DMS114 treated with DMSO at 0.1 percent for 48 hours (cell line): ENCODE results near the gene STARD3.
A peak's percentile ranks its signal among the peaks of the same experiment; 100 is the strongest.

Experiments used
- DNase-seq: peaks from one replicate; lab custom pipeline; 2025; ENCODE audit not compliant: unreplicated experiment; lab: John Stamatoyannopoulos, UW

STARD3 gene

DNA sequence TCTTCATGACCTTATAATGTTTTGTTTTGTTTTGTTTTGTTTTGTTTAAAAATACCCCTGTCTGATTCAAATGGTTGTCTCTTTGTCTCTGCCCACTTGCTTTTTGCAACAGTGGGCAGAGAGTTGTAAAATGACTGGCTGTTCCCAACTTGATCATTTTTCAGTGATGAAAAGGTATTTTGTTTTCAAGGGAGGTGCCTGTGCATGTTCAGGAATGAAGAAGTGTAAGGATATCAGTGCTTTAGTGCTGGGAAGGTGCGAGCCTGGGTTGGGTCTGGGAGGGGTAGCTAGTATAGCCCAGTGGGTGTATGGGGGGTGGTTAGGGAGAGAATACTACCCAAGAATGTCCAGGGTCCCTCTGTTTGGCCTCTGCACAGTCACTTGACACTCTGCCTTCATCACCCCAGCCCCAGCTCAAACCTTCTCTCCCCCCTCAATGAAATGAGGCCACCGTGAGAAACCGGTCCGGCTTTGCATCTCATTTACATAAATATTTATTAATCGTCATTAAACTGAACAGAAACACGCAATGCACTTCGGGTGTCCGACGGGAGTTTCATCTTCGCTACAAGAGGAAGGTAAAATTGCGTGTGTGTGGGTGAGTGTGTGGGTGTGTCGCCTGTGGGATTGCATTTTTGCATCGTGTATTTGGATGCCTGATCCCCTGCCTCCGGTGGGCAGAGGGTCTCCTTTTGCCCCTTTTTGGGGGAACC is 33.5 kb upstream of the STARD3 start:
- no peak for DNase-seq

GRCh38 chr17:39604911-39605491 is 31.9 kb upstream of the STARD3 start:
- no peak for DNase-seq

DNA sequence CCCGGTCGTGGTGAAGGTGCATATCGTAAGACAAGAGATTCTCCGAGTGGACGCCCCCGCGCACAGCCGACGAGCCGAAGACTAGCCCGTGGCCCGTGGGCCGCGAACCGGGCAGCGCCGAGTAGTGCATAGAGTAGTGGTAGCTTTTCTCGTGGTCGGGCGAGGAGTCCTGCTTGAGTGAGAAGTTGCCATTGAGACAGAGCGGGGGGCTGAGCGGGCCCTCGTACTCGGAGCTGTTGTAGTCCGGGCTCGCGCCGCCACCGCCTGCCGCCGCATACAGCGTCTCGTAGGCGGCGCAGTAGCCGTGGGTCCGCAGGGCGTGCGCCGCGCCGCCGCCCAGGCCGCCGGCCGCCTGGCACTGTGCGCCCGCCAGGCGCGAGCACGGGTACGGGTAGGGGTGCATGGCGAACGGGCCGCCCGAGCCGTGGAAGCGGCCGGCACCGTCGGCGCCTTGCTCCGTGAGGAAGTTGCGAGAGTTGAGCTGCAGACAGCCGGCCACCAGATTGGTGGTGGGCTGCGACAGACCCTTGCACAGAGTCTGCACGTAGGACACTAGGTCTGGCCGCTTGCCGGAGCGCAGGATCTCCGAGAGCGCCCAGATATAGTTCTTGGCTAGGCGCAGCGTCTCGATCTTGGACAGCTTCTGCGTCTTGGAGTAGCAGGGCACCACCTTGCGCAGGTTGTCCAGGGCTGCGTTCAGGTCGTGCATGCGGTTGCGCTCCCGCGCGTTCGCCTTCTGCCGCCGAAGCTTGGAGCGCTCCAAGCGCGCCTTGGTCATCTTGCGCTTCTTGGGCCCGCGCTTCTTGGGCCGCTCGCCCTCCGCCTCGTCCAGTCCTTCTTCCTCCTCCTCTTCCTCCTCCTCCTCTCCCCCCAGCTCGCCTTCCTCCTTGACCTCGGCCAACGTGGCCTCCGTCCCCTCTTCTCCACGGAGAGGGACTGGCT is 31.2 kb upstream of the STARD3 start:
- no peak for DNase-seq

- no peak for DNase-seq
Observed at GRCh38 chr17:39606434-39607056, 30.4 kb upstream of the STARD3 start.

- no peak for DNase-seq
Observed at GRCh38 chr17:39607057-39607850, 29.7 kb upstream of the STARD3 start.

DNA sequence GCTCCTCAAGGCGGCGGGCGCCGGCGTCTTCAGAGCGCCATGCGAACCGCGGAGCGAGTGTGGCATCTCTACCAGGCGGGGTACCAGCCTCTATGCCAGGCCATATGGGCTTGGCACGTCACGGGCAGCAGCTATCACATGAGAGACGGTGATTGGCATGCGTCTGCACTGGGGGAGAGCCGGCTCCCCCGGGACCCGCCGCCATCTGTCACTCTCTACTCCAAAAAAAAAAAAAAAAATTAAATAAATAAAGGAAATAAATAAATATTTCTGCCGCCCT is 29.2 kb upstream of the STARD3 start, which contains the start of gene NEUROD2:
TSS of gene NEUROD2 (minus strand) at position 70 of the 280 bp plus-strand sequence. CDS start 1,321 bp downstream, outside the sequence.
- no peak for DNase-seq

- DNase-seq, result peak; percentile 9
Observed at GRCh38 chr17:39608142-39608981, 28.6 kb upstream of the STARD3 start.

- no peak for DNase-seq
Observed at GRCh38 chr17:39609416-39610025, 27.4 kb upstream of the STARD3 start.

DNA sequence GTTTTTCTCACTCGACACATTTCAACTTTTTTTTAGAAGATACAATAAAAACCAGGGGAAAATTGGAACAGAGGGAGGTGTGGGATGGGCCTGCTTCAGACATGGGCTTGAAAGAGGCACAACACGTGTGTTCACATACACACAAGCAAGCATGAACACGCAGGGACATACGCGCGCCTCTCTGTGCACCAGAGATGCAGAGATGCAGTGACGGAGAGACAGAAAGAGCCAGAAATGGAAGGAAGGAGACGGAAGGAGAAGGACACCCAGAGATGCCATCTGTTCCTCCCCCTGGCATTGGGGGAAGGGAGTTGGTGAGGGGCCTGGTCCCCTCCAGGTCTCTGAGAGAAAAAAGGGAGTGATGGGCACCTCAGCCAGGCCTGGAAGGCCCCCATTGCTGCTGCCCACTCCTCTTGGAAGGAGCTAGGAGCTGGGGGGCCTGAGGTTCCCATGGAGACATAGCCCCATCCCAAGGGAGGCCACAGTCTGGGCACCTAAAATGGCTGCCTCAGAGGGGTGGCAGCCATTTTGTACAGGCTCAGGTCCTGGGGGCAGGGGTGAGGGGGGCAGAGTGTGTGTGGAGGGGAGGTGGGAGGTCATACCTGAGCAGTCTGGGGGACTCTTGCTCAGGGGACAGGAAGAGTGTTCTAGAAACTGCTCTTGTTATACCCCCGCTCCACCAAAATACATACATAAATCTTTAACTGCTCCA is 25.4 kb upstream of the STARD3 start:
- no peak for DNase-seq

GRCh38 chr17:39612291-39612894 is 24.6 kb upstream of the STARD3 start:
- no peak for DNase-seq

DNA sequence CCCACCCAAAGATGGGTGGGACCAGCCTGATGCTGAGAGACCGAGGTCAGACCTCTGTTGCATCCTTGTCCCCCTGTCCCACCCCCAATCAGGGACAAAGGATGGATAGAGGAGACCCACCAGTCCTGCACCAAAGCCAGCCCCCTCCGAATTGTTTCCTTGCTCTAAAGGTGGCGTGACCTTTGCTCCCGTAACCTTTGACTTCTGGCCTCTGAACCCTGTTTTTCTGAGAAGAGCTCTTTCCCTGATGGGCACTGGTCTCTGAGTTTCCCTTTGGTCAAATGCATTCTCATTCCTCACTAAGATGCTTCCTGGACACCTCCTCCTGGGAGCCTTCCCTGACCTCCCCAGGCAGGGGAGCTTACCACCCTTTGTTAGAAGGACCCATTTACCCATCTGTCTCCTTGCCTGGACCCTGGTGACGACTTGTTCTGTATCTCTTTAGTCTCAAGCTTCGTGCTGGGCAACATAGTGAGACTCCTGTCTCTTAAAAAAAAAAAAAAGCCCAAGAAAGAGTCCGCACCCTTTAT is 23.9 kb upstream of the STARD3 start:
- DNase-seq, result no peak

- no peak for DNase-seq
Observed at GRCh38 chr17:39614545-39615157, 22.3 kb upstream of the STARD3 start.

DNA sequence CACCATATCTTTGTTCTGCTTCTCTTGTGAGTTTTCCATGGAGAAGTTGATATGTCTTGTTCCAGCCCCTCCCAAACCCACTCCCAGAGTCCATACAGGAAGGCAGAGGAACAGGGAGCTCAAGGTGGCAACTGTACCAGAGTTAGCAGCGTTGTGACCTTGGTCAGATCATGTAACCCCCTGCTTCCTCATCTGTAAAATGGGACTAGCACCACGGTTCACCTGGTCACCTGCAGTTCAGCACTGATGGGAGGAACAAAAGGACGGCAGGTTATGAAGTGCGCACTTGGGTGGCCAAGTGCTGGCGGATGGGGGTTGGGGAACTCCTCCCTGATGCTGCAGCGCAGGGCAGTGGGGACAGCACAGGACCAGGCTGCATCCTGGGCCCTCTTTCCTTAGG is 21.5 kb upstream of the STARD3 start:
- no peak for DNase-seq

DNA sequence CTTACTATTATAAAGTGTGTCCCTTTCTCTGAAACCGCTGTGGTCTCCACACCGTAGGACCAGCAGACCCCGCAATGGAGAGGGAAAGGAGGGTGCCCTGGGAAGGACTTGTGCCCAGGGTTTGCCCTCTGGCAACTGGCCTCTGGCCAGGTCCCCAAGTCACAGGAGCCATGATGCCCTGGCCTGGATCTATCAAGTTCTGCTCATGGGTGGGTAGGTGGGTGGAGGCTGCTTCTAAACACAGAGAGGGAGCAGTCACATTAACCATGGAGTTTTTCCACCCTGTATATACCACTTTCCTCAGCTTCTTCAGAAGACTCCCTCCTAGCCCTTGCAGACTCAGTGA is 19.9 kb upstream of the STARD3 start:
- DNase-seq, result no peak

GRCh38 chr17:39617446-39618245 is 19.3 kb upstream of the STARD3 start:
- no peak for DNase-seq

DNA sequence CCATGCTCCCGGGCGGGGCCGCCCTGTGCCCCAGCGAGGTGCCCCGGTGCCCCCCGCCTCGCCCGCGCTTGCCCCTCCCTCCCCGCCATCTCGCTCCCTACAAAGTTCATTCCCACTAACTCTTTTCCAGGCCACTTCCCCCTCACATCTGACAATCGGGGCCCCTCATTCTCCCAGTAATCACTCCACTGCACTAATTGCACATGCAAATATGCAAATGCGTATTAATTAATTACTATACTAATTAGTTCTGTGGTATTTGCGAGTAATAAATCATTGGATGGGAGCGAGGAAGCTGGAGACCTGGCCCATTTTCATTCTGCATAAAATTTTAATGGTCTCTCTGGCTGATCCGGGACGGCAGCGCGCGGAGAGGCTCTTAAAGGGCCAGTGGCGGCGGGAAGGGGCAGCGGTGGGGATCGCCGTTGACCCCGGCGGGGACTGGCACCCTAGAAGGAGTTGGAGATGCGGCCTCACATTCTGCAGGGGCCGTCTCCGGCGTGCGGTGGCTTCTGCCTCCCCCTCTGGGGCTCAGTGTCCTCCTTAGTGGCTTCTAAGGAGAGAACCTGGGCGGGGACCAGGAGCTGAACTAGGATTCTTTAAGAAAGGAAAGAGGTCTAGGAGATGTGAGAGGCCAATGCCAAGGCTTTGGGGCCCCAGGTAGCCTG is 18.6 kb upstream of the STARD3 start:
- no peak for DNase-seq
